NT2/D1 (cell line): ENCODE data around the gene RBMS2.
"Not testable (repeated sequence)": the region's sequence is repeated elsewhere in the genome, so short reads cannot be mapped to it uniquely, and the experiment has no call there.

Experiments
- DNase-seq: peaks from one replicate; pipeline ENCODE4 v3.0.0-alpha.2; 2011; ENCODE audit warnings: low read depth, low spot score
- H3K27me3 ChIP-seq: 2 replicates; pipeline ENCODE4 v1.6.0; 2011; ENCODE audit warnings: mild to moderate bottlenecking; ENCODE audit not compliant: insufficient read length, insufficient read depth
- H3K36me3 ChIP-seq: 2 replicates; pipeline ENCODE4 v1.6.1; 2011; ENCODE audit warnings: mild to moderate bottlenecking, low read length, mixed read lengths; ENCODE audit not compliant: insufficient read depth, insufficient read length
- H3K4me1 ChIP-seq: 2 replicates; pipeline ENCODE4 v1.5.1; 2011; ENCODE audit not compliant: insufficient read depth, insufficient read length
- H3K4me3 ChIP-seq: 2 replicates; pipeline ENCODE4 v1.5.1; 2011; ENCODE audit warnings: low read depth; ENCODE audit not compliant: insufficient read length
- H3K9ac ChIP-seq: 2 replicates; pipeline ENCODE4 v1.6.0; 2011; ENCODE audit warnings: low read depth; ENCODE audit not compliant: insufficient read length
- H3K9me3 ChIP-seq: 2 replicates; pipeline ENCODE4 v1.5.1; 2011; ENCODE audit warnings: mild to moderate bottlenecking, low read length; ENCODE audit not compliant: insufficient read depth
- SUZ12 ChIP-seq: IDR thresholded peaks from 2 replicates; pipeline ENCODE4 v1.6.1; 2011; ENCODE audit not compliant: insufficient read length, insufficient read depth; ENCODE audit errors: extremely low read depth
- YY1 ChIP-seq: IDR thresholded peaks from 2 replicates; pipeline ENCODE4 v1.6.1; 2011; ENCODE audit not compliant: insufficient read length, insufficient read depth
- ZNF274 ChIP-seq: IDR thresholded peaks from 2 replicates; pipeline ENCODE4 v1.6.1; 2011; ENCODE audit warnings: mild to moderate bottlenecking, low read depth, low read length

Gene RBMS2

GRCh38 chr12:56484566-56484965 lies 37.1 kb upstream of the RBMS2 start:
- Histone ChIP-seq H3K36me3 (no peaks in the 10 kb centered on the region), H3K4me1 (peaks cover 6% of the 10 kb centered on the region), H3K27me3 (peaks cover 43% of the 10 kb centered on the region), H3K9me3 (peaks cover 10% of the 10 kb centered on the region; the same call in 1 of the 2 replicates), H3K4me3 (no peak overlapping the region), H3K9ac (no peak overlapping the region)
- DNase-seq = no peak
- TF ChIP-seq SUZ12 = no peak
- no peak for TF ChIP-seq YY1
- no peak for TF ChIP-seq ZNF274

GRCh38 chr12:56486694-56487093 lies 34.9 kb upstream of the RBMS2 start:
- H3K9me3 ChIP-seq = peaks cover 10% of the 10 kb centered on the region; the same call in 1 of the 2 replicates
- TF ChIP-seq ZNF274 (no peak), YY1 (no peak), SUZ12 (no peak)
- no peak overlapping the region for H3K9ac ChIP-seq
- no peaks in the 10 kb centered on the region for H3K36me3 ChIP-seq
- no peak for DNase-seq
- H3K27me3 ChIP-seq = peaks cover 56% of the 10 kb centered on the region
- H3K4me3 ChIP-seq = no peak overlapping the region
- H3K4me1 ChIP-seq = peaks cover 6% of the 10 kb centered on the region

DNA sequence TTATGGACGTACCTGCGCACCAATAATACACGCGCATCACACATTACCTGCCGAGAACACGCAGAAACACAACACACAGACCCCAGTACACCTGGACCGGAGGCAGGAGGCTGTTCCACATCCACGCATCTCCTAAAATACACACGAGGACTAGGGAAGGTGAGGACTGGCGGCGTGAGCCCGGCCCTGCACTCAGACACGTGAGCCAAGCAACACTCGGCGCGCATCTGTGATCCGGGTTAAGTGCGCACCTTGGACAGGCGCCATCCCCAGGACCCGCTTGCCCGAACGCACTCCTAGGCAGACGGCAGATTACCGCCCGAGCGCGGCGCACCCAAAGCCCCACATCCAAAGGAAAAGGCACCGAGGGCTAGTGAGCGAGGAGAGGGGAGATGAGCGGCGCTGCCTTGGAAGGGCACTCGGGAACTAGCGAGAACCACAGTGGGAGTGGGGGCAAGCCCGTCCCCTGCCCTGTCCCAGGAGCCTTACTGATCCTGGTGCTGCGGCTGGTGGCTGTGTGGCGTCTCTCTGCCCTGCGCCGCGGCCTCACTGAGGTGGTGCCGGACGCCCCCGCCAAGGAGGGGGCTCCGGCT lies 34.1 kb upstream of the RBMS2 start:
- TF ChIP-seq ZNF274 (no peak), YY1 (no peak), SUZ12 (no peak)
- no peak for DNase-seq
- Histone ChIP-seq H3K9me3 (peaks cover 13% of the 10 kb centered on the region; the same call in 1 of the 2 replicates), H3K36me3 (no peaks in the 10 kb centered on the region), H3K27me3 (peaks cover 58% of the 10 kb centered on the region), H3K4me1 (peaks cover 6% of the 10 kb centered on the region), H3K4me3 (peak overlapping the region; percentile 73), H3K9ac (peak overlapping the region; percentile 74)

DNA sequence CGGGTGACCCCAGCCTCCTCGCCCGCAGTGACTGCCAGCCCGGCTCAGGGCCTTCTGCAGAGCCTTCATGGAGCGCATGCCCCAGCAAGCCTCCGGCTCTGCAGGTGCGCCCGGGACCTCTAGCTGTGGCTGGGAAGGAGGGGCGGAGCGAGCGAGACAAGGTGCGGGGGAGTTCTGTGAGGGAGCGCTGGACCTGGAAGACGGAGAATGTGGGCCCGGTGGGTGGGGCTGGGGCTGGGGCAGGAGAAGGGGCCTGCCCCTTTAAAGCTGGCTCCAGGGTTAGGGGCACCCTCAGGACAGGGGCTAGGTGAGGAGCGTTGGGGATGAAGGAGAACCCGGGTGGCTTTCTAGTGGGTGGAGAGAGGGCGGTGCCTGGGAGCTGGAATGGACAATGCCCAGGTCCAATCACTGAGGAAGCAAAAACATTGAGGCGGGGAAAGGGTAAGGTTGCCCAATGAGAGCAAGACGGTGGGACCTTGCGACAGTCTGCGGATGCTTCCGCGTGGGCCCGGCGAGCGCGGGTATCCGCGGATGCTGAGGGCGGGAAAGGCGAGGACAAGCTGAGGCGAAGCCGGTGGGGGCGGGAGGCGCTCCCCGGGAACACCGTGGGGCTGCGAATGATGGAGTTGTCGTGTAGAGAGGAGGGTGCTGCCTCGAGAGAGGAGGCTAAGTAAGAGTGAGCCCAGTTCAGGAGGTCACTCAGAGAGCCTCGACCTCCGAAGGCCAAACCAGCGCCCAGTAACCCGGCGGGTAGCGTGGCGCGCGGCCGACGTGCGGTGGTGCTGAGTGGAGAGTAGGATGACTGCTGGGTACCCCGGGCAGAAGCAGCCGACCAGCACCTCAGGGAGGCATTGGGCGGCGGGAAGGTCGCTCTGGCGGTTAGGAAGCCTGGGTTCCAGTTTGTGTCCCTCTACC lies 33.3 kb upstream of the RBMS2 start, which contains the start of gene GLS2:
Gene GLS2 (minus strand): TSS at position 121 of the 915 bp plus-strand sequence. CDS start 43 bp downstream, at position 78.
- peak within 1 kb of the TSS; percentile 74 for H3K9ac ChIP-seq

DNA sequence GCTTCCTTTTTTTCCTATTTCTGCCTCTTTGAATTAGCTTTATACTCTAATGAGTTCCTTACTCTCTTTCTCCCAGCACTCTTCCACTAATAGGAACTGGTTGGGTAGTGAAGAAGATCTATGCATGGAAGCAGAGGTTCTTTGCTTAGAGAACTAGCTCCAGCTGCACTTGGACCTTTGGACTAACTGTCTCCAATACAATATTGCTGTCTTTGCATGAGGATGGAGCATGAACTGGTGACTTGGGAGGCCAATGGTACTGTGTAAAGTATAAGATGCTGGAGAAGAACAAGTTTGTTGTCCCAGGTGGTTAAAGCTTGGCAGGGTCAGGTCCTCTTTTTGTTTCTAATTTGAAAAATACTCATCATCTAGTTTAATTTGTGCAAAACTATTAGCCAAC lies 31.3 kb upstream of the RBMS2 start:
- H3K27me3 ChIP-seq = peaks cover 55% of the 10 kb centered on the region
- no peak for TF ChIP-seq ZNF274
- no peak for TF ChIP-seq SUZ12
- no peak for TF ChIP-seq YY1
- no peak for DNase-seq
- peaks cover 35% of the 10 kb centered on the region; the same call in 1 of the 2 replicates for H3K9me3 ChIP-seq
- H3K4me1 ChIP-seq = peaks cover 6% of the 10 kb centered on the region
- H3K4me3 ChIP-seq = no peak overlapping the region
- H3K36me3 ChIP-seq = no peaks in the 10 kb centered on the region
- no peak overlapping the region for H3K9ac ChIP-seq

More for the DNA sequence above, 33.3 kb upstream of the RBMS2 start, which contains the start of gene GLS2:
- DNase-seq = peak; percentile 65
- Histone ChIP-seq H3K27me3 (peaks cover 58% of the 10 kb centered on the region), H3K36me3 (no peaks in the 10 kb centered on the region), H3K4me3 (peak within 1 kb of the TSS; percentile 73), H3K9me3 (peaks cover 16% of the 10 kb centered on the region; the same call in 1 of the 2 replicates), H3K4me1 (peaks cover 6% of the 10 kb centered on the region)
- TF ChIP-seq SUZ12 (no peak), ZNF274 (no peak), YY1 (no peak)

DNA sequence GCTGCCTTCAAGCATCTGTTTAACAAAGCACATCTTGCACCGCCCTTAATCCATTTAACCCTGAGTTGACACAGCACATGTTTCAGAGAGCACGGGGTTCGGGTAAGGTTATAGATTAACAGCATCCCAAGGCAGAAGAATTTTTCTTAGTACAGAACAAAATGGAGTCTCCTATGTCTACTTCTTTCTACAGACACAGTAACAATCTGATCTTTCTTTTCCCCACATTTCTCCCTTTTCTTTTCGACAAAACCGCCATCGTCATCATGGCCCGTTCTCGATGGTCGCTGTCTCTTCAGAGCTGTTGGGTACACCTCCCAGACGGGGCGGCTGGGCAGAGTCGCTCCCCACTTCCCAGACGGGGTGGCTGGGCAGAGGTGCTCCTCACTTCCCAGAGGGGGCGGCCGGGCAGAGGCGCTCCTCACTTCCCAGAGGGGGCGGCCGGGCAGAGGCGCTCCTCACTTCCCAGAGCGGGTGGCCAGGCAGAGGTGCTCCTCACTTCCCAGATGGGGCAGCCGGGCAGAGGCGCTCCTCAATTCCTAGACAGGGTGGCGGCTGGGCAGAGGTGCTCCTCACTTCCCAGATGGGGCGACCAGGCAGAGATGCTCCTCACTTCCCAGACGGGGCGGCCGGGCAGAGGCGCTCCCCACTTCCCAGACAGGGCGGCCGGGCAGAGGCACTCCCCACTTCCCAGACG lies 28.1 kb upstream of the RBMS2 start:
- Histone ChIP-seq H3K27me3 (peaks cover 38% of the 10 kb centered on the region), H3K9me3 (peaks cover 42% of the 10 kb centered on the region)
- H3K36me3 ChIP-seq, DNase-seq, H3K4me1 ChIP-seq, H3K4me3 ChIP-seq, H3K9ac ChIP-seq: not testable (repeated sequence)

- not testable (repeated sequence) for H3K4me3 ChIP-seq, DNase-seq, H3K9ac ChIP-seq, H3K4me1 ChIP-seq, H3K36me3 ChIP-seq
- Histone ChIP-seq H3K27me3 (peaks cover 38% of the 10 kb centered on the region), H3K9me3 (peaks cover 37% of the 10 kb centered on the region)
These were observed 27.6 kb upstream of the RBMS2 start for GRCh38 chr12:56494106-56494415.

- not testable (repeated sequence) for H3K36me3 ChIP-seq, H3K9ac ChIP-seq, H3K4me3 ChIP-seq, DNase-seq, H3K4me1 ChIP-seq
- peaks cover 37% of the 10 kb centered on the region for H3K27me3 ChIP-seq
- peaks cover 34% of the 10 kb centered on the region for H3K9me3 ChIP-seq
These were observed 27.1 kb upstream of the RBMS2 start for GRCh38 chr12:56494481-56494880.

- not testable (repeated sequence) for H3K36me3 ChIP-seq, H3K4me1 ChIP-seq, H3K9ac ChIP-seq, H3K4me3 ChIP-seq, DNase-seq
- Histone ChIP-seq H3K27me3 (peaks cover 36% of the 10 kb centered on the region), H3K9me3 (peaks cover 34% of the 10 kb centered on the region)
These were observed 24.9 kb upstream of the RBMS2 start for GRCh38 chr12:56496704-56497103.
